Mesenchymal stem cell (in vitro differentiated cells and primary cell): ENCODE measurements around the gene HAGHL. TPM values are rescaled to one million over a fixed set of nuclear protein-coding genes. Genes with fewer than 3 reads are reported as not detected.

ENCODE experiments used
- DNase-seq: peaks from one replicate; pipeline ENCODE4 v3.0.0-alpha.2; 2013
- H2AFZ ChIP-seq: one replicate; pipeline ENCODE4 v1.6.1; 2013; ENCODE audit warnings: low read depth, mild to moderate bottlenecking, control low read depth, inconsistent platforms, low read length, moderate library complexity
- H2AK5ac ChIP-seq: 2 replicates; pipeline ENCODE4 v1.6.1; 2013; ENCODE audit warnings: low read length, moderate library complexity, mild to moderate bottlenecking, inconsistent platforms; ENCODE audit not compliant: severe bottlenecking
- H2BK120ac ChIP-seq: one replicate; pipeline ENCODE4 v1.6.1; 2013; ENCODE audit warnings: low read depth, mild to moderate bottlenecking, inconsistent platforms, low read length, moderate library complexity
- H2BK12ac ChIP-seq, 2 experiments: one replicate each; pipeline ENCODE4 v1.6.1; 2013; ENCODE audit warnings: inconsistent platforms in 2 of 2, low read length in 2 of 2, mild to moderate bottlenecking in 2 of 2, moderate library complexity in 2 of 2, control low read depth in 1 of 2
- H2BK15ac ChIP-seq: one replicate; pipeline ENCODE4 v1.6.1; 2013; ENCODE audit warnings: mild to moderate bottlenecking, low read depth, inconsistent platforms; ENCODE audit not compliant: poor library complexity, severe bottlenecking
- H2BK5ac ChIP-seq: 2 replicates; pipeline ENCODE4 v1.6.1; 2013; ENCODE audit warnings: low read depth, mild to moderate bottlenecking, low read length, control low read depth, inconsistent platforms; ENCODE audit not compliant: poor library complexity, severe bottlenecking
- H3K14ac ChIP-seq, 2 experiments: one replicate each; pipeline ENCODE4 v1.6.1; 2013; ENCODE audit warnings: inconsistent platforms in 2 of 2, low read length in 2 of 2, control low read depth in 1 of 2, mild to moderate bottlenecking in 1 of 2, moderate library complexity in 1 of 2
- H3K18ac ChIP-seq, 2 experiments: one replicate each; pipeline ENCODE4 v1.6.1; 2013; ENCODE audit warnings: inconsistent platforms in 2 of 2, low read length in 2 of 2, control low read depth in 1 of 2, low read depth in 1 of 2, mild to moderate bottlenecking in 1 of 2
- H3K23ac ChIP-seq, 2 experiments: one replicate each; pipeline ENCODE4 v1.6.1; 2013; ENCODE audit warnings: inconsistent platforms in 2 of 2, low read length in 2 of 2, mild to moderate bottlenecking in 2 of 2, moderate library complexity in 2 of 2, control low read depth in 1 of 2
- H3K27ac ChIP-seq: 2 replicates; pipeline ENCODE4 v1.5.1; 2013; ENCODE audit warnings: mild to moderate bottlenecking, moderate library complexity, low read length, control low read depth, inconsistent platforms; ENCODE audit not compliant: poor library complexity, severe bottlenecking
- H3K27me3 ChIP-seq, 2 experiments: 2 replicates each; pipeline versions ENCODE4 v1.6.1 to v1.7.0; 2013; ENCODE audit warnings: low read length in 2 of 2, mild to moderate bottlenecking in 2 of 2, moderate library complexity in 2 of 2, control low read depth in 1 of 2, inconsistent platforms in 1 of 2; ENCODE audit not compliant: control insufficient read depth in 1 of 2, insufficient read depth in 1 of 2
- H3K36me3 ChIP-seq, 2 experiments: 2 replicates each; pipeline versions ENCODE4 v1.6.1 to v1.7.0; 2013; ENCODE audit warnings: low read length in 2 of 2, control low read depth in 1 of 2, inconsistent platforms in 1 of 2, low read depth in 1 of 2, mild to moderate bottlenecking in 1 of 2; ENCODE audit not compliant: insufficient read depth in 2 of 2, control insufficient read depth in 1 of 2
- H3K4ac ChIP-seq, 2 experiments: one replicate each; pipeline ENCODE4 v1.6.1; 2013; ENCODE audit warnings: inconsistent platforms in 2 of 2, low read length in 2 of 2, mild to moderate bottlenecking in 2 of 2, moderate library complexity in 2 of 2, control low read depth in 1 of 2, low read depth in 1 of 2
- H3K4me1 ChIP-seq: 2 replicates; pipeline ENCODE4 v1.6.1; 2013; ENCODE audit warnings: low read depth, low read length, control low read depth; ENCODE audit not compliant: control insufficient read depth, insufficient read depth
- H3K4me2 ChIP-seq: 2 replicates; pipeline ENCODE4 v1.6.1; 2013; ENCODE audit warnings: low read length, mild to moderate bottlenecking, inconsistent platforms; ENCODE audit not compliant: poor library complexity, severe bottlenecking
- H3K4me3 ChIP-seq, 2 experiments: 2 replicates each; pipeline versions ENCODE4 v1.5.1 to v1.7.0; 2013; ENCODE audit warnings: low read length in 2 of 2, mild to moderate bottlenecking in 2 of 2, control low read depth in 1 of 2, low read depth in 1 of 2; ENCODE audit not compliant: insufficient read depth in 1 of 2
- H3K79me1 ChIP-seq: replicated peaks from 2 replicates; pipeline ENCODE4 v1.6.1; 2013; ENCODE audit warnings: mild to moderate bottlenecking, control low read depth, low read length, inconsistent platforms; ENCODE audit not compliant: poor library complexity, severe bottlenecking
- H3K9ac ChIP-seq: 2 replicates; pipeline ENCODE4 v1.7.0; 2013; ENCODE audit warnings: mild to moderate bottlenecking, low read length, moderate library complexity
- H3K9me3 ChIP-seq: 2 replicates; pipeline ENCODE4 v1.7.0; 2013; ENCODE audit warnings: mild to moderate bottlenecking, low read length; ENCODE audit not compliant: control insufficient read depth
- H4K8ac ChIP-seq: one replicate; pipeline ENCODE4 v1.6.1; 2013; ENCODE audit warnings: inconsistent platforms, mild to moderate bottlenecking, low read length, moderate library complexity
- H4K91ac ChIP-seq: one replicate; pipeline ENCODE4 v1.6.1; 2013; ENCODE audit warnings: mild to moderate bottlenecking, low read length, inconsistent platforms
- WGBS: methylation state at CpG from one replicate; pipeline ENCODE4 v1.1.7; 2013; ENCODE audit warnings: mixed read lengths; 5-methylcytosine and 5-hydroxymethylcytosine counted together
- small RNA-seq: library from polyadenylated mRNA; stranded (forward); fragments of <200 nt; extraction: miRNeasy Mini kit (QIAGEN cat#:217004); gene quantifications from one replicate; pipeline ENCODE3, GENCODE V24; 2013; ENCODE audit warnings: low read depth

Gene HAGHL

DNA sequence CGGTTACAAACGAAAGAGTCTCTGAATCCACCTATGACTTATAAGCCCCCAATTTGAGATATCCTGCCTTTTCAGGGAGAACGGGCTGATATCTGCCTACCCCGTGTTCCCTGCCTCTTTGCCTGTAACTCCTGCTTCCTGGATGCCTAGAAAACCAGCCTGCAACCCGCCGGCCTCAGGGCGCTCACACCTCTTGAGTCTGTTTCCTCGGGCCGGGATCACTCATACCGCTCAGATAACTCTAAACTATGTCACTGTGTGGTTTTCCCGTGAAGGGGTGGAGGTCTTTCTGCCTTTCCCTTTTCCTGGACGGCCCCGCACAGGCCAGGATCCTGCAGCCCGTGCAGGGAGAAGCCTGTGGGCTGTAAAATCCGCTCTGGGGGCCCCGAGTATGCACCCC, 50.9 kb downstream of the HAGHL start:
- no peak overlapping the region for H3K14ac ChIP-seq
- H3K9me3 ChIP-seq, result no peaks in the 10 kb centered on the region
- H3K4ac ChIP-seq, result no peak overlapping the region
- peaks cover 3 to 59% of the 10 kb centered on the region in 2 experiments for H3K27me3 ChIP-seq
- H3K4me3 ChIP-seq, result no peak overlapping the region
- H4K91ac ChIP-seq, result no peak overlapping the region
- peaks cover 26% of the 10 kb centered on the region for H3K4me1 ChIP-seq
- peak overlapping the region; percentile 38 for H3K27ac ChIP-seq
- 57% methylated on average over 16 of the region's 16 CpGs for whole genome bisulfite sequencing
- no peaks in the 10 kb centered on the region for H3K79me1 ChIP-seq
- no peak overlapping the region for H4K8ac ChIP-seq
- H2BK5ac ChIP-seq, result no peak overlapping the region
- H3K9ac ChIP-seq, result no peak overlapping the region
- DNase-seq, result peak; percentile 17
- no peak overlapping the region for H2AK5ac ChIP-seq
- no peak overlapping the region for H3K23ac ChIP-seq
- no peak overlapping the region for H2AFZ ChIP-seq
- H3K4me2 ChIP-seq, result peak overlapping the region; percentile 5
- H3K36me3 ChIP-seq, result no peaks in the 10 kb centered on the region
- no peak overlapping the region for H2BK120ac ChIP-seq
- no peak overlapping the region for H2BK12ac ChIP-seq
- H2BK15ac ChIP-seq, result no peak overlapping the region
- H3K18ac ChIP-seq, result no peak overlapping the region

DNA sequence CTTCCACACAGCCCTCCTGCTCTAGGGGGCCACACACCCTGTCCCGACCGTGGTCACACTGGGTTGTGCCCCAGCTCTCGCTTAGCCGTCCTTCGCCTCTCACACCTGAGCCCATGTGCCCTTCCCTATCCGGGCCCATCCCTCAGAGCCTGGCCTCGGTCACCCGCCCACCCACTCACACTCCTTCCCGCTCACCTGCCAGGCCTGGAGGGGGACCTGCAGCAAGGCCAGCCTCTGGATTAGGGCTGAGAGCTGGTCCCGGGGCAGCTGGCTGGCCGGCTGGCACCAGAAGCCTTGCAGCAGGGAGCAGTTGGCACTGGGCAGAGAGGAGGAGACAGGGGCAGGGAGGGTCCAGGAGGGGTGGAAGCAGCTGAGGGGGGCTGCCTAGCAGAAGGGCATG, 51.5 kb downstream of the HAGHL start:
- peaks cover 24% of the 10 kb centered on the region for H3K4me1 ChIP-seq
- no peak overlapping the region for H4K91ac ChIP-seq
- WGBS, result 97% methylated on average over 11 of the region's 11 CpGs
- no peak overlapping the region for H3K27ac ChIP-seq
- H2BK5ac ChIP-seq, result no peak overlapping the region
- no peaks in the 10 kb centered on the region for H3K79me1 ChIP-seq
- no peak overlapping the region for H3K4me3 ChIP-seq
- peaks cover 3 to 65% of the 10 kb centered on the region in 2 experiments for H3K27me3 ChIP-seq
- no peak overlapping the region for H2AK5ac ChIP-seq
- H3K4ac ChIP-seq, result no peak overlapping the region
- no peak overlapping the region for H3K23ac ChIP-seq
- H3K4me2 ChIP-seq, result no peak overlapping the region
- no peak overlapping the region for H4K8ac ChIP-seq
- H2AFZ ChIP-seq, result no peak overlapping the region
- H3K9me3 ChIP-seq, result no peaks in the 10 kb centered on the region
- no peak overlapping the region for H3K9ac ChIP-seq
- no peak overlapping the region for H2BK12ac ChIP-seq
- H2BK15ac ChIP-seq, result no peak overlapping the region
- H3K18ac ChIP-seq, result no peak overlapping the region
- H3K36me3 ChIP-seq, result no peaks in the 10 kb centered on the region
- DNase-seq, result no peak
- H2BK120ac ChIP-seq, result no peak overlapping the region
- no peak overlapping the region for H3K14ac ChIP-seq

DNA sequence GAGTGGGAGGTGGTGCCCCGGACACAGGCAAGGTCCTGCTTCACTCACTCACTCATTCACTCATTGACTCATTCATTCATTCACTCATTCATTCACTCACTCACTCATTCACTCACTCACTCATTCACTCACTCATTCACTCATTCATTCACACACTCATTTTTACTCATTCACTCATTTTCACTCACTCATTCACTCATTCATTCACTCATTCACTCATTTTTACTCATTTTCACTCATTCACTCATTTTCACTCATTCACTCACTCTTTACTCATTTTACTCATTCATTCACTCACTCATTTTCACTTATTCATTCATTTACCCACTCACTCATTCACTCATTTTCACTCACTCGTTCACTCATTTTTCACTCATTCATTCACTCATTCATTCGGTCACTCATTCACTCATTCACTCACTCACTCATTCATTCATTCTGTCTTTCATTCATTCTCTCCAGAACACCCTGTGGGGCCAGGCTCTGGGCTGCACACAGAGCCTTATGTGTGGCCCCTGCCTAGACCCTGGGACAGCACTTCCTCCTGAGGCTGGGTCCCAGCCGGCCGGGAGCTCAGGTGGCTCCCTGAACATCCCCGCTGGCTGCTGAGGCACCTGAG, 52.1 kb downstream of the HAGHL start:
- Histone ChIP-seq H3K27ac (no peak overlapping the region), H3K14ac (no peak overlapping the region), H3K23ac (no peak overlapping the region), H3K4me1 (peaks cover 30% of the 10 kb centered on the region), H2BK120ac (no peak overlapping the region), H3K27me3 (peaks cover 3 to 69% of the 10 kb centered on the region in 2 experiments), H4K8ac (no peak overlapping the region), H3K4me3 (peak overlapping the region in 1 of 2 experiments; percentile 8), H3K36me3 (peaks cover 0 to under 1% of the 10 kb centered on the region in 2 experiments), H2AFZ (no peak overlapping the region), H2BK12ac (no peak overlapping the region), H2AK5ac (no peak overlapping the region), H3K4me2 (no peak overlapping the region), H4K91ac (no peak overlapping the region), H2BK15ac (no peak overlapping the region), H3K79me1 (no peaks in the 10 kb centered on the region), H3K4ac (no peak overlapping the region), H3K18ac (no peak overlapping the region), H3K9ac (no peak overlapping the region), H2BK5ac (no peak overlapping the region), H3K9me3 (no peaks in the 10 kb centered on the region)
- no peak for DNase-seq
- WGBS, result 95% methylated on average over 6 of the region's 6 CpGs

Small RNA genes lying within 50 kb of the gene (small RNA-seq; reads per million reads assigned to genes)
- gene MIR662, result not detected
